HEK293T (cell line): ENCODE data around the gene NOS2.

Experiments used
- BHLHE40 ChIP-seq: fragments of 450-650 bp; IDR thresholded peaks from 2 replicates; pipeline ENCODE4 v1.6.1; 2016; ENCODE audit warnings: mild to moderate bottlenecking, moderate library complexity, borderline replicate concordance
- FOXA1 ChIP-seq: fragments of 450-650 bp; IDR thresholded peaks from 2 replicates; pipeline ENCODE4 v1.6.1; 2016; ENCODE audit warnings: mild to moderate bottlenecking
- FOXM1 ChIP-seq: fragments of 450-650 bp; IDR thresholded peaks from 2 replicates; pipeline ENCODE4 v1.6.1; 2017; ENCODE audit warnings: mild to moderate bottlenecking, borderline replicate concordance
- NFRKB ChIP-seq: fragments of 450-650 bp; IDR thresholded peaks from 2 replicates; pipeline ENCODE4 v1.6.1; 2016; ENCODE audit warnings: mild to moderate bottlenecking, moderate library complexity
- SUZ12 ChIP-seq: fragments of 450-650 bp; IDR thresholded peaks from 2 replicates; pipeline ENCODE4 v1.6.1; 2016; ENCODE audit warnings: mild to moderate bottlenecking
- ZNF384 ChIP-seq: fragments of 450-650 bp; IDR thresholded peaks from 2 replicates; pipeline ENCODE4 v1.6.1; 2016

GRCh38 chr17:27793906-27794569 is 6.3 kb downstream of the NOS2 start:
- no peak for TF ChIP-seq FOXM1
- no peak for TF ChIP-seq BHLHE40
- TF ChIP-seq ZNF384: no peak
- TF ChIP-seq FOXA1: no peak
- TF ChIP-seq NFRKB: no peak
- TF ChIP-seq SUZ12: no peak
